Fibroblast of lung (primary cell): ENCODE data around the gene CEP70. TPM values are rescaled to one million over a fixed set of nuclear protein-coding genes. Genes with fewer than 3 reads are reported as not detected.
A peak's percentile ranks its signal among the peaks of the same experiment; 100 is the strongest.

Experiments
- DNase-seq, 2 donors: peaks; one replicate each; pipeline versions ENCODE4 v3.0.0 to v3.0.0-alpha.2; 2010; ENCODE audit warnings: low read depth in 2 of 2
- H2AFZ ChIP-seq: 2 replicates; pipeline ENCODE4 v1.5.1; 2012; ENCODE audit warnings: low read length, control low read depth, inconsistent platforms
- H3K27ac ChIP-seq: 2 replicates; pipeline ENCODE4 v1.5.1; 2011; ENCODE audit warnings: low read length, control low read depth; ENCODE audit not compliant: insufficient read depth
- H3K27me3 ChIP-seq: 2 replicates; pipeline ENCODE4 v1.5.1; 2011; ENCODE audit warnings: mild to moderate bottlenecking, low read length; ENCODE audit not compliant: control insufficient read depth, insufficient read depth
- H3K36me3 ChIP-seq: 2 replicates; pipeline ENCODE4 v1.5.1; 2011; ENCODE audit warnings: low read length; ENCODE audit not compliant: control insufficient read depth, insufficient read depth
- H3K4me1 ChIP-seq: 2 replicates; pipeline ENCODE4 v1.5.1; 2011; ENCODE audit warnings: low read length; ENCODE audit not compliant: control insufficient read depth, insufficient read depth; ENCODE audit errors: extremely low read depth
- H3K4me2 ChIP-seq: 2 replicates; pipeline ENCODE4 v1.5.1; 2011; ENCODE audit warnings: low read length, control low read depth; ENCODE audit not compliant: insufficient read depth; ENCODE audit errors: extremely low read depth
- H3K4me3 ChIP-seq, 4 experiments: fragments of 200-600 bp in 1 of 4; sonication (generic) in 1 of 4; replicated peaks in 1 of 4; 2 replicates each; pipeline ENCODE4 v1.5.1; 2011 to 2016; ENCODE audit warnings: low read length in 4 of 4, low read depth in 3 of 4, mild to moderate bottlenecking in 3 of 4, control low read depth in 2 of 4, inconsistent platforms in 1 of 4, mixed read lengths in 1 of 4; ENCODE audit not compliant: insufficient read depth in 1 of 4; ENCODE audit errors: control extremely low read depth in 1 of 4
- H3K79me2 ChIP-seq: 2 replicates; pipeline ENCODE4 v1.5.1; 2012; ENCODE audit warnings: mild to moderate bottlenecking, low read length, inconsistent platforms; ENCODE audit not compliant: control insufficient read depth, insufficient read depth
- H3K9ac ChIP-seq: 2 replicates; pipeline ENCODE4 v1.5.1; 2011; ENCODE audit warnings: mild to moderate bottlenecking, low read length, control low read depth; ENCODE audit not compliant: insufficient read depth
- H3K9me3 ChIP-seq: 2 replicates; pipeline ENCODE4 v1.5.1; 2012; ENCODE audit warnings: low read depth, low read length; ENCODE audit not compliant: control insufficient read depth, insufficient read depth
- H4K20me1 ChIP-seq: 2 replicates; pipeline ENCODE4 v1.5.1; 2011; ENCODE audit warnings: low read length; ENCODE audit not compliant: control insufficient read depth, insufficient read depth; ENCODE audit errors: extremely low read depth
- EZH2 ChIP-seq: IDR thresholded peaks from 2 replicates; pipeline ENCODE4 v1.5.1; 2012; ENCODE audit warnings: low read length, control low read depth, mild to moderate bottlenecking; ENCODE audit errors: missing control alignments
- polyA plus RNA-seq, 2 donors: library from polyadenylated mRNA; depleted of rRNA in 1 of 2; stranded (reverse) in 1 of 2; unstranded in 1 of 2; fragments of >200 nt; gene quantifications; 2 replicates each; pipeline ENCODE4 v1.2.1, GENCODE V29; 2011 to 2012; ENCODE audit warnings: missing spikeins in 1 of 2
- total RNA-seq: library from RNA; depleted of rRNA; stranded (reverse); fragments of >200 nt; gene quantifications from 2 replicates; pipeline ENCODE4 v1.2.1, GENCODE V29; 2014
- TF ChIP-seq, protein P1 (sequence below), 2 donors: IDR thresholded peaks in 1 of 2; conservative IDR thresholded peaks in 1 of 2; 1 replicate in 1 of 2; 2 replicates in 1 of 2; pipeline ENCODE4 v1.5.1; 2011 to 2012; ENCODE audit warnings: low read length in 2 of 2, control low read depth in 1 of 2, inconsistent platforms in 1 of 2, low read depth in 1 of 2, mild to moderate bottlenecking in 1 of 2

CEP70 gene
- total and polyA plus RNA-seq, 2 donors (not counting 1 experiment from before 2014, with no cell fraction given): 11.0 to 47.9 TPM

DNA sequence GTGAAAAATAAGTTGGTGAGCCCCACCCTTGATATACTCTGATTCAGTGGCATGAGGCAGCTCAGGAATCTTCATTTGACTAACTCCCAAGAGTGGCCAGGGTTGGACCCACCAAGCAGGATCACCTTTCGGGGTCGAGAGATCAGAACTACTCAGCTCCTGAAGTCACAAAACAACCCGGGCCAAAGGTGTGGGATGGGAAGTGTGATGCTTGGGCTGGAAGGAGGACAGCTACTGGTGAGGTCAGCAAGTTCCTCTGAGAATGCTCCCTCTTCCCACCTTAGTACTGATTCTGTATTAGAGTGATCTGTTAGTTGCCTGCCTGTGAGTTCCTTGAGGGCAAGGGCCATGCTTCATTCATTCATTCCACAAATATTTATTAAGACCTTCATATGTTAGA lies 144.6 kb downstream of the CEP70 start:
- no peaks in the 10 kb centered on the region for H4K20me1 ChIP-seq

DNA sequence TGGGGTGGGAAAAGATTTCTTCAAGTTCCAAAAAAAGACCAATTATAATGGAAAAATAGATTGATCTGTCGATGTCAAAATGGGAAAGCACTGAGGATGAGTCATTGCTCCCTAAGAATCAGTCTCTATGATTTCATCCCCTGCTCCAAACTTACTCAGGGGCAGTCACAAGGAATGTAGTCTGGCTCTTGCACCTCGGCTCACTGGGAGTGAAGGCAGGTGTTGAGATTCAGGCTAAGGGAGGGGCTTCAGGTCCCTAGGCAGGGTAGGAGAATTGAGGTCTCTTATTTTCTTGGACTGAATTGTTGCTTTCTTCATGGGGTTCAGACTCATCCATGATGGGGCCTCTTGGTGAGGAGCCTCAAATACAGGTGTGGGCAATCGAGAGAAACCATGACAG lies 145.4 kb downstream of the CEP70 start:
- peak in 1 of 2 donors; percentile 25 for DNase-seq
- H4K20me1 ChIP-seq: no peaks in the 10 kb centered on the region
- no peak overlapping the region for H3K4me3 ChIP-seq
- no peaks in the 10 kb centered on the region for H3K4me1 ChIP-seq
- H3K79me2 ChIP-seq: no peaks in the 10 kb centered on the region
- H3K36me3 ChIP-seq: no peaks in the 10 kb centered on the region
- H3K9ac ChIP-seq: no peak overlapping the region
- no peak for TF ChIP-seq EZH2
- TF ChIP-seq, protein P1, sequence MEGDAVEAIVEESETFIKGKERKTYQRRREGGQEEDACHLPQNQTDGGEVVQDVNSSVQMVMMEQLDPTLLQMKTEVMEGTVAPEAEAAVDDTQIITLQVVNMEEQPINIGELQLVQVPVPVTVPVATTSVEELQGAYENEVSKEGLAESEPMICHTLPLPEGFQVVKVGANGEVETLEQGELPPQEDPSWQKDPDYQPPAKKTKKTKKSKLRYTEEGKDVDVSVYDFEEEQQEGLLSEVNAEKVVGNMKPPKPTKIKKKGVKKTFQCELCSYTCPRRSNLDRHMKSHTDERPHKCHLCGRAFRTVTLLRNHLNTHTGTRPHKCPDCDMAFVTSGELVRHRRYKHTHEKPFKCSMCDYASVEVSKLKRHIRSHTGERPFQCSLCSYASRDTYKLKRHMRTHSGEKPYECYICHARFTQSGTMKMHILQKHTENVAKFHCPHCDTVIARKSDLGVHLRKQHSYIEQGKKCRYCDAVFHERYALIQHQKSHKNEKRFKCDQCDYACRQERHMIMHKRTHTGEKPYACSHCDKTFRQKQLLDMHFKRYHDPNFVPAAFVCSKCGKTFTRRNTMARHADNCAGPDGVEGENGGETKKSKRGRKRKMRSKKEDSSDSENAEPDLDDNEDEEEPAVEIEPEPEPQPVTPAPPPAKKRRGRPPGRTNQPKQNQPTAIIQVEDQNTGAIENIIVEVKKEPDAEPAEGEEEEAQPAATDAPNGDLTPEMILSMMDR (conservative IDR thresholded peaks at IDR 0.05 in 1 of 2, IDR thresholded peaks at IDR 0.05 in 1 of 2; ENCODE audit: low read depth in 1 of 2, low read length in 2 of 2): no peak
- no peak overlapping the region for H3K27ac ChIP-seq
- no peak overlapping the region for H3K4me2 ChIP-seq
- H2AFZ ChIP-seq: no peak overlapping the region
- H3K27me3 ChIP-seq: peaks cover 2% of the 10 kb centered on the region
- H3K9me3 ChIP-seq: no peaks in the 10 kb centered on the region

More for the DNA sequence above, 144.6 kb downstream of the CEP70 start:
- DNase-seq: no peak
- Histone ChIP-seq H3K4me2 (no peak overlapping the region), H3K27me3 (peaks cover 2% of the 10 kb centered on the region), H3K9me3 (no peaks in the 10 kb centered on the region), H3K79me2 (no peaks in the 10 kb centered on the region), H3K27ac (no peak overlapping the region), H3K9ac (no peak overlapping the region), H3K4me1 (no peaks in the 10 kb centered on the region), H2AFZ (no peak overlapping the region), H3K4me3 (no peak overlapping the region), H3K36me3 (no peaks in the 10 kb centered on the region)
- TF ChIP-seq EZH2: no peak
- TF ChIP-seq, protein P1 (conservative IDR thresholded peaks at IDR 0.05 in 1 of 2, IDR thresholded peaks at IDR 0.05 in 1 of 2; ENCODE audit: low read depth in 1 of 2, low read length in 2 of 2): no peak

DNA sequence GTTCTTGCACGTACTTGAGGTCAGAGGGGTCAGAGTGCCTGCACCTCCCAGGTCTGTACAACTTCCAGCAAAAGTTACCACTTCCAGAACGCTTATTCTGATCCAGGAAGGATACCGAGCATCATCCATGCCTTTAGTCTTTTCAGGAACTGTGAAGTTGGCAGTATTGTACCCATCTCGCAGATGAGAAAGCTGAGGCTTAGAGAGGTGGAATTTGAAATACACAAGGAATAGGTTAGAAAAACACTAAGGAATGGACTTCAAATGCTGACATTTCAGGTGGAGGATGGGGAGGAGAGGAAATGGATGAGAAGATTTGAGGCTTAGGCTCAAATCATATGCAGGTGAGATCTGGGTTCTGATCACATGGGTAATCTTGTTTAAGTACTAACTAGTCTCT lies 148.4 kb downstream of the CEP70 start:
- peaks cover 2% of the 10 kb centered on the region for H3K27me3 ChIP-seq
- no peaks in the 10 kb centered on the region for H3K4me1 ChIP-seq
- H3K4me3 ChIP-seq: no peak overlapping the region
- DNase-seq: no peak
- no peaks in the 10 kb centered on the region for H3K36me3 ChIP-seq
- no peak overlapping the region for H3K27ac ChIP-seq
- H3K4me2 ChIP-seq: no peak overlapping the region
- no peaks in the 10 kb centered on the region for H3K9me3 ChIP-seq
- no peaks in the 10 kb centered on the region for H4K20me1 ChIP-seq
- H3K79me2 ChIP-seq: no peaks in the 10 kb centered on the region
- TF ChIP-seq EZH2: no peak
- TF ChIP-seq, protein P1 (conservative IDR thresholded peaks at IDR 0.05 in 1 of 2, IDR thresholded peaks at IDR 0.05 in 1 of 2; ENCODE audit: low read depth in 1 of 2, low read length in 2 of 2): no peak
- no peak overlapping the region for H3K9ac ChIP-seq
- H2AFZ ChIP-seq: no peak overlapping the region
